Endothelial cell of umbilical vein (primary cell): ENCODE data around the gene PYGO2. TPM values are rescaled to one million over a fixed set of nuclear protein-coding genes. Genes with fewer than 3 reads are reported as not detected.
A peak's percentile ranks its signal among the peaks of the same experiment; 100 is the strongest.

Experiments
- BruUV-seq: library from RNA; stranded (reverse); fragments of 400-500 nt; replicated peaks from 2 replicates; lab custom pipeline; 2021; lab: Mats Ljungman, UMichigan
- CTCF ChIA-PET: fragments of 300-600, 350-600 bp; sonication (Branson Sonifier 250); formaldehyde crosslinking; loops from one replicate; lab custom pipeline; 2021; ENCODE audit warnings: antibody characterized with exemption, inconsistent platforms; lab: Charles Lee
- POLR2A ChIA-PET: fragments of 300-600, 350-600 bp; sonication (Branson Sonifier 250); formaldehyde crosslinking; loops from one replicate; lab custom pipeline; 2021; ENCODE audit warnings: antibody characterized with exemption, inconsistent platforms; lab: Charles Lee
- DNase-seq: peaks from one replicate; pipeline ENCODE4 v3.0.0-alpha.2; 2011; ENCODE audit warnings: low read depth, low spot score
- FAIRE-seq: peaks from 2 replicates; lab custom pipeline; 2011; peaks lifted over from hg19 to GRCh38; lab: Jason Lieb, UNC
- H2AFZ ChIP-seq: 2 replicates; pipeline ENCODE4 v1.6.0; 2012; ENCODE audit warnings: low read depth, low read length, control low read depth, inconsistent platforms
- H3K27ac ChIP-seq: 2 replicates; pipeline ENCODE4 v1.5.1; 2011; ENCODE audit warnings: low read depth, mild to moderate bottlenecking, control low read depth, low read length, moderate library complexity; ENCODE audit not compliant: insufficient read depth
- H3K27me3 ChIP-seq, 2 experiments: 2 replicates each; pipeline versions ENCODE4 v1.6.0 to v1.6.1; 2011; ENCODE audit warnings: low read length in 2 of 2, mixed read lengths in 1 of 2; ENCODE audit not compliant: control insufficient read depth in 2 of 2, insufficient read depth in 2 of 2
- H3K36me3 ChIP-seq, 2 experiments: 2 replicates in 1 of 2; 3 replicates in 1 of 2; pipeline ENCODE4 v1.5.1; 2011; ENCODE audit warnings: low read length in 2 of 2, mild to moderate bottlenecking in 1 of 2, moderate library complexity in 1 of 2; ENCODE audit not compliant: control insufficient read depth in 2 of 2, insufficient read depth in 2 of 2; ENCODE audit errors: extremely low read depth in 1 of 2
- H3K4me1 ChIP-seq: 3 replicates; pipeline ENCODE4 v1.5.1; 2011; ENCODE audit warnings: mild to moderate bottlenecking, low read length; ENCODE audit not compliant: control insufficient read depth, insufficient read depth; ENCODE audit errors: extremely low read depth
- H3K4me2 ChIP-seq: 2 replicates; pipeline ENCODE4 v1.6.1; 2011; ENCODE audit warnings: low read length, control low read depth, mixed read lengths; ENCODE audit not compliant: insufficient read depth
- H3K4me3 ChIP-seq, 3 experiments: fragments of 200-600 bp in 1 of 3; sonication (generic), shearing (Covaris generic) in 1 of 3; replicated peaks in 1 of 3; 2 replicates each; pipeline ENCODE4 v1.5.1; 2011 to 2016; ENCODE audit warnings: control low read depth in 3 of 3, low read length in 3 of 3, mild to moderate bottlenecking in 2 of 3, inconsistent platforms in 1 of 3, low read depth in 1 of 3, moderate library complexity in 1 of 3; ENCODE audit not compliant: insufficient read depth in 1 of 3
- H3K79me2 ChIP-seq: 2 replicates; pipeline ENCODE4 v1.6.0; 2012; ENCODE audit warnings: low read length, inconsistent platforms; ENCODE audit not compliant: control insufficient read depth, insufficient read depth
- H3K9ac ChIP-seq: replicated peaks from 2 replicates; pipeline ENCODE3; 2011; ENCODE audit warnings: low read length, control low read depth; ENCODE audit not compliant: insufficient read depth; ENCODE audit errors: extremely low read depth
- H3K9me1 ChIP-seq: replicated peaks from 3 replicates; pipeline ENCODE4 v1.6.0; 2011; ENCODE audit warnings: mild to moderate bottlenecking, low read length; ENCODE audit not compliant: control insufficient read depth, insufficient read depth; ENCODE audit errors: extremely low read depth
- H3K9me3 ChIP-seq: replicated peaks from 2 replicates; pipeline ENCODE4 v1.5.1; 2012; ENCODE audit warnings: low read length, inconsistent platforms; ENCODE audit not compliant: control insufficient read depth, insufficient read depth
- H4K20me1 ChIP-seq: replicated peaks from 2 replicates; pipeline ENCODE3; 2011; ENCODE audit warnings: mild to moderate bottlenecking, low read length; ENCODE audit not compliant: control insufficient read depth, insufficient read depth; ENCODE audit errors: extremely low read depth
- EZH2 ChIP-seq: IDR thresholded peaks from 2 replicates; pipeline ENCODE4 v1.6.1; 2012; ENCODE audit warnings: borderline replicate concordance, low read depth, mild to moderate bottlenecking, moderate library complexity, low read length, inconsistent platforms; ENCODE audit not compliant: severe bottlenecking
- FOS ChIP-seq: IDR thresholded peaks from 2 replicates; pipeline ENCODE4 v1.6.1; 2011; ENCODE audit warnings: mild to moderate bottlenecking, low read length, moderate library complexity, borderline replicate concordance; ENCODE audit not compliant: insufficient read depth
- GATA2 ChIP-seq: IDR thresholded peaks from 2 replicates; pipeline ENCODE4 v1.7.0; 2011; ENCODE audit warnings: low read depth, mild to moderate bottlenecking, moderate library complexity, mixed read lengths, low read length; ENCODE audit not compliant: insufficient read length, insufficient read depth
- JUN ChIP-seq: IDR thresholded peaks from 2 replicates; pipeline ENCODE4 v1.6.1; 2011; ENCODE audit warnings: borderline replicate concordance, low read depth; ENCODE audit not compliant: insufficient read length, insufficient read depth
- MAX ChIP-seq: IDR thresholded peaks from 2 replicates; pipeline ENCODE4 v1.6.1; 2011; ENCODE audit not compliant: insufficient read depth, insufficient read length
- MYC ChIP-seq: IDR thresholded peaks from one replicate; pipeline ENCODE4 v1.6.1; 2011; ENCODE audit warnings: mild to moderate bottlenecking, low read depth, low read length
- POLR2AphosphoS5 ChIP-seq: IDR thresholded peaks from 2 replicates; pipeline ENCODE4 v1.6.1; 2012; ENCODE audit warnings: low read depth, mild to moderate bottlenecking, control low read depth, low read length, moderate library complexity; ENCODE audit not compliant: insufficient read depth
- dilution Hi-C: fragments of 300-500 bp; cut with MboI; formaldehyde crosslinking; loops from one replicate; pipeline ENCODE4 v1.15.0; 2019; ENCODE audit warnings: low sequenced_read_pairs; ENCODE audit not compliant: extremely low pct_ligation_motif_present
- intact Hi-C: fragments of 100-400 bp; cut with micrococcal nuclease; formaldehyde crosslinking; loops from one replicate; pipeline ENCODE4 v1.10.0; 2022
- polyA plus RNA-seq, 4 experiments: library from polyadenylated mRNA; depleted of rRNA in 3 of 4; stranded (reverse) in 3 of 4; unstranded in 1 of 4; fragments of >200 nt; gene quantifications; 2 replicates each; pipeline versions ENCODE4 v1.2.1 to v1.2.3, GENCODE V29; 2011 to 2012; ENCODE audit warnings: missing spikeins in 1 of 4
- total RNA-seq: library from RNA; stranded (reverse); gene quantifications from 2 replicates; pipeline ENCODE4 v1.2.3, GENCODE V29; 2021
- TF ChIP-seq, protein P1 (sequence below), 2 donors: IDR thresholded peaks; 1 replicate in 1 of 2; 2 replicates in 1 of 2; pipeline ENCODE4 v1.5.1; 2011; ENCODE audit warnings: low read length in 2 of 2, mild to moderate bottlenecking in 2 of 2, moderate library complexity in 2 of 2, control low read depth in 1 of 2, inconsistent platforms in 1 of 2, low read depth in 1 of 2; ENCODE audit not compliant: insufficient read depth in 1 of 2; ENCODE audit errors: extremely low read depth in 1 of 2

PYGO2 gene
- total and polyA plus RNA-seq, 2 donors (not counting 3 experiments of a cell fraction or from before 2014, with no cell fraction given), result 19.3 to 21.5 TPM

- Histone ChIP-seq H3K9me3 (no peaks in the 10 kb centered on the region), H3K27me3 (no peaks in the 10 kb centered on the region), H3K36me3 (peaks cover 19 to 39% of the 10 kb centered on the region in 2 experiments), H4K20me1 (no peaks in the 10 kb centered on the region), H3K9me1 (no peaks in the 10 kb centered on the region), H3K4me2 (peak overlapping the region; percentile 47), H2AFZ (no peak overlapping the region), H3K9ac (peak overlapping the region; percentile 22), H3K4me1 (peaks cover 63% of the 10 kb centered on the region), H3K79me2 (peaks cover 58% of the 10 kb centered on the region), H3K27ac (peak overlapping the region; percentile 14), H3K4me3 (peak overlapping the region in 1 of 3 experiments; percentile 31)
- ChIA-PET CTCF (interaction anchor here (0.6 to 2.2 kb wide), 4 partner anchors 26 to 50 kb away, joined by 3 to 8 read pairs (median 4); partner anchors contain the start of gene LENEP), POLR2A (no interaction called here)
- intact Hi-C loops (no loop called here), dilution Hi-C loops (no loop called here)
- BruUV-seq, result no TSS peak
- DNase-seq (no peak), FAIRE-seq (peak; percentile 85)
- TF ChIP-seq, protein P1, sequence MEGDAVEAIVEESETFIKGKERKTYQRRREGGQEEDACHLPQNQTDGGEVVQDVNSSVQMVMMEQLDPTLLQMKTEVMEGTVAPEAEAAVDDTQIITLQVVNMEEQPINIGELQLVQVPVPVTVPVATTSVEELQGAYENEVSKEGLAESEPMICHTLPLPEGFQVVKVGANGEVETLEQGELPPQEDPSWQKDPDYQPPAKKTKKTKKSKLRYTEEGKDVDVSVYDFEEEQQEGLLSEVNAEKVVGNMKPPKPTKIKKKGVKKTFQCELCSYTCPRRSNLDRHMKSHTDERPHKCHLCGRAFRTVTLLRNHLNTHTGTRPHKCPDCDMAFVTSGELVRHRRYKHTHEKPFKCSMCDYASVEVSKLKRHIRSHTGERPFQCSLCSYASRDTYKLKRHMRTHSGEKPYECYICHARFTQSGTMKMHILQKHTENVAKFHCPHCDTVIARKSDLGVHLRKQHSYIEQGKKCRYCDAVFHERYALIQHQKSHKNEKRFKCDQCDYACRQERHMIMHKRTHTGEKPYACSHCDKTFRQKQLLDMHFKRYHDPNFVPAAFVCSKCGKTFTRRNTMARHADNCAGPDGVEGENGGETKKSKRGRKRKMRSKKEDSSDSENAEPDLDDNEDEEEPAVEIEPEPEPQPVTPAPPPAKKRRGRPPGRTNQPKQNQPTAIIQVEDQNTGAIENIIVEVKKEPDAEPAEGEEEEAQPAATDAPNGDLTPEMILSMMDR (IDR thresholded peaks at IDR 0.05; ENCODE audit: extremely low read depth in 1 of 2, insufficient read depth in 1 of 2, low read depth in 1 of 2, low read length in 2 of 2), result no peak
- peak; percentile 61 for TF ChIP-seq POLR2AphosphoS5
Observed at GRCh38 chr1:154967331-154967950, 5.9 kb upstream of the PYGO2 start.

- TF ChIP-seq POLR2AphosphoS5 (no peak), GATA2 (no peak), JUN (no peak), EZH2 (no peak), FOS (no peak), MAX (no peak), MYC (no peak)
- TF ChIP-seq, protein P1 (IDR thresholded peaks at IDR 0.05; ENCODE audit: extremely low read depth in 1 of 2, insufficient read depth in 1 of 2, low read depth in 1 of 2, low read length in 2 of 2), result no peak
- no peaks in the 10 kb centered on the region for H3K9me3 ChIP-seq
- no peak overlapping the region for H3K4me3 ChIP-seq
- no peak for FAIRE-seq
- intact Hi-C loops, result no loop called here
- H3K4me2 ChIP-seq, result no peak overlapping the region
- H3K27ac ChIP-seq, result no peak overlapping the region
- no peaks in the 10 kb centered on the region for H3K9me1 ChIP-seq
- H3K4me1 ChIP-seq, result peaks cover 54% of the 10 kb centered on the region
- peaks cover 59% of the 10 kb centered on the region for H3K79me2 ChIP-seq
- no peak for DNase-seq
- no peaks in the 10 kb centered on the region for H4K20me1 ChIP-seq
- no TSS peak for BruUV-seq
- ChIA-PET POLR2A (interaction anchor here (1.9 kb wide), 1 partner anchor 10 kb away, joined by 4 read pairs; the partner anchor contains the start of gene PBXIP1), CTCF (interaction anchor here (1.9 to 2.2 kb wide), 3 partner anchors 27 to 51 kb away, joined by 5 to 8 read pairs (median 7); partner anchors contain the start of gene LENEP)
- no peak overlapping the region for H3K9ac ChIP-seq
- H2AFZ ChIP-seq, result no peak overlapping the region
- peaks cover 19 to 39% of the 10 kb centered on the region in 2 experiments for H3K36me3 ChIP-seq
- no peaks in the 10 kb centered on the region for H3K27me3 ChIP-seq
- dilution Hi-C loops, result no loop called here
Observed at GRCh38 chr1:154966111-154966510, 4.5 kb upstream of the PYGO2 start.
